Measurements from ENCODE around the gene SURF4. TPM values are rescaled to one million over a fixed set of nuclear protein-coding genes. Genes with fewer than 3 reads are reported as not detected.

The SURF4 gene
- polyA plus RNA-seq, 4 donors, result 84.1 to 285 (median 170) TPM

GRCh38 chr9:133315997-133316396 is 59.9 kb downstream of the SURF4 start:
- no peak for FAIRE-seq
- H3K27me3 ChIP-seq (ENCODE audit: control insufficient read depth in 3 of 3, insufficient read depth in 3 of 3, low read length in 3 of 3), result no peaks in the 10 kb centered on the region
- H3K4me1 ChIP-seq (ENCODE audit: control insufficient read depth in 3 of 3, insufficient read depth in 2 of 3, low read depth in 1 of 3, low read length in 2 of 3), result no peaks in the 10 kb centered on the region
- no peak for DNase-seq
- WGBS, 3 donors, result 77 to 85% (median 81%) methylated on average over 2 of the region's 2 CpGs
- no peak overlapping the region for H3K27ac ChIP-seq (ENCODE audit: low read depth in 1 of 3, low read length in 2 of 3)
- no peaks in the 10 kb centered on the region for H3K9me3 ChIP-seq (ENCODE audit: control insufficient read depth in 2 of 2, insufficient read depth in 1 of 2, low read depth in 1 of 2, low read length in 1 of 2)
- H3K4me3 ChIP-seq (ENCODE audit: low read depth in 1 of 3, low read length in 3 of 3), result no peak overlapping the region
- H3K36me3 ChIP-seq (ENCODE audit: control insufficient read depth in 3 of 3, insufficient read depth in 2 of 3, low read depth in 1 of 3, low read length in 3 of 3), result no peaks in the 10 kb centered on the region

Other genes with a start within 250 kb of the SURF4 start
- 10 to 100 TPM in 1 of 4 donors, 1 to 10 TPM in 2, under 1 TPM in 1; 0.45 to 15.4 (median 6.9) TPM for gene GBGT1, start 212.1 kb downstream of the SURF4 start, polyA plus RNA-seq
- not detected for gene OBP2B, start 166.8 kb downstream of the SURF4 start, polyA plus RNA-seq
- 10 to 100 TPM in 3 of 4 donors, 1 to 10 TPM in 1; 9.5 to 46.4 (median 31.9) TPM for gene ABO, start 100.9 kb downstream of the SURF4 start, polyA plus RNA-seq
- gene SURF6, start 39.9 kb downstream of the SURF4 start, polyA plus RNA-seq, result 10 to 100 TPM; 23.2 to 48.0 (median 37.0) TPM
- 10 to 100 TPM; 10.3 to 19.5 (median 17.6) TPM for gene MED22, start 27.9 kb downstream of the SURF4 start, polyA plus RNA-seq
- 1,000 to 10,000 TPM; 1,890 to 3,725 (median 2,971) TPM for gene RPL7A, start 27.8 kb downstream of the SURF4 start, polyA plus RNA-seq
- gene SURF1, start 19.6 kb downstream of the SURF4 start, polyA plus RNA-seq, result 10 to 100 TPM; 38.4 to 94.4 (median 85.4) TPM
- gene SURF2, start 19.5 kb downstream of the SURF4 start, polyA plus RNA-seq, result 10 to 100 TPM; 15.3 to 66.0 (median 42.6) TPM
- 1 to 10 TPM in 3 of 4 donors, under 1 TPM in 1; 0.79 to 8.1 (median 3.0) TPM for gene STKLD1, start 306 bp upstream of the SURF4 start, polyA plus RNA-seq
- 10 to 100 TPM; 18.9 to 25.7 (median 21.5) TPM for gene REXO4, start 42.0 kb upstream of the SURF4 start, polyA plus RNA-seq
- gene ADAMTS13, start 46.3 kb upstream of the SURF4 start, polyA plus RNA-seq, result 10 to 100 TPM in 1 of 4 donors, 1 to 10 TPM in 3; 2.4 to 16.8 (median 7.4) TPM
- 10 to 100 TPM; 27.0 to 31.4 (median 29.5) TPM for gene CACFD1, start 83.9 kb upstream of the SURF4 start, polyA plus RNA-seq
- gene SLC2A6, start 103.0 kb upstream of the SURF4 start, polyA plus RNA-seq, result 1 to 10 TPM in 3 of 4 donors, under 1 TPM in 1; 0.89 to 2.5 (median 1.5) TPM
- under 1 TPM in 1 of 4 donors, not detected in 3; 0.22 TPM for gene MYMK, start 148.9 kb upstream of the SURF4 start, polyA plus RNA-seq
- 1 to 10 TPM in 1 of 4 donors, under 1 TPM in 3; 0.22 to 1.2 (median 0.43) TPM for gene ADAMTSL2, start 158.6 kb upstream of the SURF4 start, polyA plus RNA-seq
- under 1 TPM in 2 of 4 donors, not detected in 2; 0.12 to 0.19 TPM for gene FAM163B, start 233.3 kb upstream of the SURF4 start, polyA plus RNA-seq